SU-DHL-6 (cell line): Measurements from ENCODE around the gene SLCO3A1.

ENCODE experiments used
- H2AFZ ChIP-seq: fragments of 200-600 bp; sonication (generic); 2 replicates; pipeline ENCODE4 v1.6.1; 2014; ENCODE audit warnings: low read depth, mild to moderate bottlenecking, moderate library complexity, mixed read lengths, antibody characterized with exemption, low read length; ENCODE audit not compliant: severe bottlenecking
- H3F3A ChIP-seq: fragments of 200-600 bp; shearing (Covaris generic); 2 replicates; pipeline ENCODE4 v1.6.0; 2016; ENCODE audit warnings: antibody characterized with exemption, mild to moderate bottlenecking; ENCODE audit not compliant: insufficient read depth
- H3K27ac ChIP-seq: fragments of 200-600 bp; sonication (generic); 2 replicates; pipeline ENCODE4 v1.5.1; 2016; ENCODE audit warnings: low read depth, mild to moderate bottlenecking, low read length, moderate library complexity, mixed read lengths
- H3K27me3 ChIP-seq: fragments of 200-600 bp; sonication (generic), shearing (Covaris generic); 2 replicates; pipeline ENCODE4 v1.6.0; 2014; ENCODE audit warnings: mild to moderate bottlenecking, low read length
- H3K36me3 ChIP-seq: fragments of 200-600 bp; sonication (generic); 2 replicates; pipeline ENCODE4 v1.6.1; 2014; ENCODE audit warnings: mild to moderate bottlenecking, low read length, mixed read lengths
- H3K4me2 ChIP-seq: fragments of 300-600, 200-600 bp; shearing (Covaris generic), sonication (generic); 2 replicates; pipeline ENCODE4 v1.6.0; 2014; ENCODE audit warnings: low read length, low read depth, mild to moderate bottlenecking; ENCODE audit not compliant: poor library complexity, severe bottlenecking
- H3K4me3 ChIP-seq: fragments of 200-600 bp; sonication (generic); 2 replicates; pipeline ENCODE4 v1.5.1; 2014; ENCODE audit warnings: antibody characterized with exemption, low read length, mild to moderate bottlenecking, mixed read lengths; ENCODE audit not compliant: insufficient read depth, poor library complexity, severe bottlenecking
- H3K79me2 ChIP-seq: fragments of 200-600 bp; sonication (generic); 2 replicates; pipeline ENCODE4 v1.6.1; 2014; ENCODE audit warnings: mild to moderate bottlenecking, low read length, moderate library complexity; ENCODE audit not compliant: insufficient read depth
- H3K9ac ChIP-seq: fragments of 200-600 bp; sonication (generic); 2 replicates; pipeline ENCODE4 v1.7.0; 2014; ENCODE audit warnings: mild to moderate bottlenecking, low read length
- H3K9me2 ChIP-seq: fragments of 200-600 bp; sonication (generic); replicated peaks from 2 replicates; pipeline ENCODE4 v1.6.1; 2014; ENCODE audit warnings: low read length; ENCODE audit not compliant: insufficient read depth
- H3K9me3 ChIP-seq: fragments of 200-600 bp; sonication (generic); 2 replicates; pipeline ENCODE4 v1.6.1; 2014; ENCODE audit warnings: low read length, mixed read lengths; ENCODE audit not compliant: insufficient read depth
- H4K20me1 ChIP-seq: fragments of 200-600 bp; sonication (generic); 2 replicates; pipeline ENCODE4 v1.6.1; 2014; ENCODE audit warnings: low read depth, mild to moderate bottlenecking, antibody characterized with exemption, low read length, moderate library complexity, mixed read lengths
- EZH2phosphoT487 ChIP-seq: fragments of 200-600 bp; sonication (generic), shearing (Covaris generic); conservative IDR thresholded peaks from 2 replicates; pipeline ENCODE4 v1.6.1; 2018; ENCODE audit warnings: mild to moderate bottlenecking, antibody characterized with exemption, low read length, moderate library complexity, mixed read lengths
- TF ChIP-seq, protein P1 (sequence below): fragments of 200-600 bp; sonication (generic); IDR thresholded peaks from one replicate; pipeline ENCODE4 v1.5.1; 2017; ENCODE audit warnings: antibody characterized with exemption, mild to moderate bottlenecking, low read length, moderate library complexity; ENCODE audit not compliant: insufficient read depth, poor library complexity, severe bottlenecking

Gene SLCO3A1

DNA sequence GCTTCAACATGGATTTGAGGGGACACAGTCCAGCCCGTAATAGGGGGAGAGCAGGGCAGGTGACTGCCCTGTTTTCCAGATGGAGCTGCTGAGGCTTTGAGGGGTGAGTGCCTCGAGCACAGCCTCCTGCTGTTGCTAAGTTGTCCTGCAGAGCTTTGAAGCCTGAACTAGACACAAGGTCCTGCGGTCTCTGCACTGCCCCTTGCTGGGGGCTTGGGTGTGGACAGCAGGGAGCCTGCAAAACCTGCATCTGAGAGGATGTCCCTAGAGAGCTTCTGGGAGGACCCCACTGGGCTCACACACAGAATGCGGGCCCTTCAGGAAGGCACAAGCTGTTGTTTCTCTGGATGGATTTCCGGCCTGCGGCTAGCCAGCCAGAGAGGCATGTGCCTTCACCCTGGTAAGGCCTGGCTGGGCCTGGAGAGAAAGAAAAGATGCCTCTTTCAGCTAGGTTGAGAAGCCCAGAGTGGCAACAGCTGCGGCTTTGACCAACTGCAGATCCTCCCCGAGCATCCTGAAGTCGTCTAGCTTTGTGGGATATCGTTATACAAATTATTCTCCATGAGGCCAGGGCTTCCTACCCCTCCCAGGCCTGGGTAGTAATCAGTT, 226.2 kb downstream of the SLCO3A1 start:
- no peak overlapping the region for H3K4me2 ChIP-seq
- H3K27ac ChIP-seq: no peak overlapping the region
- H3K79me2 ChIP-seq: no peaks in the 10 kb centered on the region
- H3K9me2 ChIP-seq: no peaks in the 10 kb centered on the region
- no peaks in the 10 kb centered on the region for H3F3A ChIP-seq
- TF ChIP-seq, protein P1, sequence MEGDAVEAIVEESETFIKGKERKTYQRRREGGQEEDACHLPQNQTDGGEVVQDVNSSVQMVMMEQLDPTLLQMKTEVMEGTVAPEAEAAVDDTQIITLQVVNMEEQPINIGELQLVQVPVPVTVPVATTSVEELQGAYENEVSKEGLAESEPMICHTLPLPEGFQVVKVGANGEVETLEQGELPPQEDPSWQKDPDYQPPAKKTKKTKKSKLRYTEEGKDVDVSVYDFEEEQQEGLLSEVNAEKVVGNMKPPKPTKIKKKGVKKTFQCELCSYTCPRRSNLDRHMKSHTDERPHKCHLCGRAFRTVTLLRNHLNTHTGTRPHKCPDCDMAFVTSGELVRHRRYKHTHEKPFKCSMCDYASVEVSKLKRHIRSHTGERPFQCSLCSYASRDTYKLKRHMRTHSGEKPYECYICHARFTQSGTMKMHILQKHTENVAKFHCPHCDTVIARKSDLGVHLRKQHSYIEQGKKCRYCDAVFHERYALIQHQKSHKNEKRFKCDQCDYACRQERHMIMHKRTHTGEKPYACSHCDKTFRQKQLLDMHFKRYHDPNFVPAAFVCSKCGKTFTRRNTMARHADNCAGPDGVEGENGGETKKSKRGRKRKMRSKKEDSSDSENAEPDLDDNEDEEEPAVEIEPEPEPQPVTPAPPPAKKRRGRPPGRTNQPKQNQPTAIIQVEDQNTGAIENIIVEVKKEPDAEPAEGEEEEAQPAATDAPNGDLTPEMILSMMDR: no peak
- H3K36me3 ChIP-seq: no peaks in the 10 kb centered on the region
- no peaks in the 10 kb centered on the region for H3K27me3 ChIP-seq
- H3K4me3 ChIP-seq: no peak overlapping the region
- H3K9ac ChIP-seq: no peak overlapping the region
- H4K20me1 ChIP-seq: no peaks in the 10 kb centered on the region
- H3K9me3 ChIP-seq: no peaks in the 10 kb centered on the region
- no peak overlapping the region for H2AFZ ChIP-seq

DNA sequence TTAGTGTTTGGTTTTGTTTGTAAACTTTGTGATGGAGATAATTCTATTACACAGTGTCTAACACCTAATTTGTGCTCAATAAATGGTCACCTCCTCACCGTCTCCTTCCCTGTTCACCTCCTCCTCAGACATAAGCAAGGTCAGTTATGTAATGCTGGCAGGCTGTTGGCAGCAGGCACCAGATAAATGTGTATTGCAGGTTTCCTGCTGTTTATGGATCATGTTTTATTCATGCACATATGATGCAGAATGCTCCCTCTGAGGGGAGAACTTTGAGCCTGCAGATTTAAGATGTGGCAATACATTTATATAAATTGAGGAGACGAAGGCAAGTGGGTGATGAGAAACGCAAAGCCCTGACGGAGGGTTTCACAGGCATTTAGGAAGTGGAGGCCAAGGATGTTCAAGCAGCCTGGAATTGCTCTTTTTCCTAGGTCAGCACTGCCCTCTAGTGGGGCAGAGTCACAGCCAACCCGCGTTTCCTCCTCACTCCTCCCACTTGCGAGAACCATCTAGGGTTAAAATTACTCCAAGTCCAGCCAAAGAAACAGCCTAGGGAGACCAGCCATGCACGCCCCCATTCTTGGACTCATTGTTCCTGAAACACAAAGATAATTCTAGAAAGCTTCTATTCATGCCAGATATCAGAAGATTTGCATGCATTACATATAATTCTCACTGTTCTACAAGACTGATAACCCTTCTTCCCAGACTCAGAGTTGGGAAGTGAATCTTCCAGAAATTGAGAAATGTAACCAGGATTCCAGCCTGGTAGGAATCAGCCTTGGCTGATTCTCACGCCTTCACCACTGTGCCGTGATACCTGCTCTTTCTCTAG, 228.7 kb downstream of the SLCO3A1 start:
- Histone ChIP-seq H4K20me1 (no peaks in the 10 kb centered on the region), H3K9ac (no peak overlapping the region), H3F3A (no peaks in the 10 kb centered on the region), H3K27me3 (no peaks in the 10 kb centered on the region), H3K36me3 (no peaks in the 10 kb centered on the region), H2AFZ (no peak overlapping the region), H3K9me2 (no peaks in the 10 kb centered on the region), H3K27ac (no peak overlapping the region), H3K79me2 (no peaks in the 10 kb centered on the region), H3K9me3 (no peaks in the 10 kb centered on the region), H3K4me3 (no peak overlapping the region), H3K4me2 (no peak overlapping the region)
- TF ChIP-seq, protein P1: peak; percentile 82
- TF ChIP-seq EZH2phosphoT487: no peak

DNA sequence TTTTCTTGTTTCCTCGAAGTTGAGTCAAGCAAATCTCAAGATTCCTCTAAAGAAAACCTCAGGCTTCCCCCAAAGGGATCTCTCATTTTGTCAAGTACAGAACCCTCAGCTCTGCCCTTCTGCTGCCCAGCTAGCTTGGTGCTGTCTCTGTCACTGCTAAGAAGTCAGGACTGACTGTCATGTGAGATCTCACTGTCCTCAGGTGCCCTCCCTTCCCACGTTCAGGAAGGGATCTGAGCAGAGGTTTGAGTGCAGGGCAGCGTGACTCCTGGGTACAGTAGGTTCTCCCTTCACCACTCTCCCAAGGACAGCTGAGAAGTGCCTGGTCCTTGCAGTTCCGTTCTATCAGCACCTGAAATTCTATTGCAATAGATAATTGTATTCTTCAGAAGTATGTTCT, 229.7 kb downstream of the SLCO3A1 start:
- Histone ChIP-seq H3K27me3 (no peaks in the 10 kb centered on the region), H3K4me3 (no peak overlapping the region), H3K27ac (no peak overlapping the region), H3K9ac (no peak overlapping the region), H3K36me3 (no peaks in the 10 kb centered on the region), H4K20me1 (no peaks in the 10 kb centered on the region), H3K9me2 (no peaks in the 10 kb centered on the region), H3K9me3 (no peaks in the 10 kb centered on the region), H2AFZ (no peak overlapping the region), H3F3A (no peaks in the 10 kb centered on the region), H3K4me2 (no peak overlapping the region), H3K79me2 (no peaks in the 10 kb centered on the region)
- TF ChIP-seq, protein P1: no peak
- no peak for TF ChIP-seq EZH2phosphoT487
